Fibroblast of lung (primary cell): ENCODE results near the gene PRUNE2. TPM values are rescaled to one million over a fixed set of nuclear protein-coding genes. Genes with fewer than 3 reads are reported as not detected.
A peak's percentile ranks its signal among the peaks of the same experiment; 100 is the strongest.

Source experiments
- DNase-seq, 2 donors: peaks; one replicate each; pipeline versions ENCODE4 v3.0.0 to v3.0.0-alpha.2; 2010; ENCODE audit warnings: low read depth in 2 of 2
- H2AFZ ChIP-seq: 2 replicates; pipeline ENCODE4 v1.5.1; 2012; ENCODE audit warnings: low read length, control low read depth, inconsistent platforms
- H3K27ac ChIP-seq: 2 replicates; pipeline ENCODE4 v1.5.1; 2011; ENCODE audit warnings: low read length, control low read depth; ENCODE audit not compliant: insufficient read depth
- H3K27me3 ChIP-seq: 2 replicates; pipeline ENCODE4 v1.5.1; 2011; ENCODE audit warnings: mild to moderate bottlenecking, low read length; ENCODE audit not compliant: control insufficient read depth, insufficient read depth
- H3K36me3 ChIP-seq: 2 replicates; pipeline ENCODE4 v1.5.1; 2011; ENCODE audit warnings: low read length; ENCODE audit not compliant: control insufficient read depth, insufficient read depth
- H3K4me1 ChIP-seq: 2 replicates; pipeline ENCODE4 v1.5.1; 2011; ENCODE audit warnings: low read length; ENCODE audit not compliant: control insufficient read depth, insufficient read depth; ENCODE audit errors: extremely low read depth
- H3K4me2 ChIP-seq: 2 replicates; pipeline ENCODE4 v1.5.1; 2011; ENCODE audit warnings: low read length, control low read depth; ENCODE audit not compliant: insufficient read depth; ENCODE audit errors: extremely low read depth
- H3K4me3 ChIP-seq, 4 experiments: fragments of 200-600 bp in 1 of 4; sonication (generic) in 1 of 4; replicated peaks in 1 of 4; 2 replicates each; pipeline ENCODE4 v1.5.1; 2011 to 2016; ENCODE audit warnings: low read length in 4 of 4, low read depth in 3 of 4, mild to moderate bottlenecking in 3 of 4, control low read depth in 2 of 4, inconsistent platforms in 1 of 4, mixed read lengths in 1 of 4; ENCODE audit not compliant: insufficient read depth in 1 of 4; ENCODE audit errors: control extremely low read depth in 1 of 4
- H3K79me2 ChIP-seq: 2 replicates; pipeline ENCODE4 v1.5.1; 2012; ENCODE audit warnings: mild to moderate bottlenecking, low read length, inconsistent platforms; ENCODE audit not compliant: control insufficient read depth, insufficient read depth
- H3K9ac ChIP-seq: 2 replicates; pipeline ENCODE4 v1.5.1; 2011; ENCODE audit warnings: mild to moderate bottlenecking, low read length, control low read depth; ENCODE audit not compliant: insufficient read depth
- H3K9me3 ChIP-seq: 2 replicates; pipeline ENCODE4 v1.5.1; 2012; ENCODE audit warnings: low read depth, low read length; ENCODE audit not compliant: control insufficient read depth, insufficient read depth
- H4K20me1 ChIP-seq: 2 replicates; pipeline ENCODE4 v1.5.1; 2011; ENCODE audit warnings: low read length; ENCODE audit not compliant: control insufficient read depth, insufficient read depth; ENCODE audit errors: extremely low read depth
- EZH2 ChIP-seq: IDR thresholded peaks from 2 replicates; pipeline ENCODE4 v1.5.1; 2012; ENCODE audit warnings: low read length, control low read depth, mild to moderate bottlenecking; ENCODE audit errors: missing control alignments
- polyA plus RNA-seq, 2 donors: library from polyadenylated mRNA; depleted of rRNA in 1 of 2; stranded (reverse) in 1 of 2; unstranded in 1 of 2; fragments of >200 nt; gene quantifications; 2 replicates each; pipeline ENCODE4 v1.2.1, GENCODE V29; 2011 to 2012; ENCODE audit warnings: missing spikeins in 1 of 2
- total RNA-seq: library from RNA; depleted of rRNA; stranded (reverse); fragments of >200 nt; gene quantifications from 2 replicates; pipeline ENCODE4 v1.2.1, GENCODE V29; 2014
- TF ChIP-seq, protein P1 (sequence below), 2 donors: IDR thresholded peaks in 1 of 2; conservative IDR thresholded peaks in 1 of 2; 1 replicate in 1 of 2; 2 replicates in 1 of 2; pipeline ENCODE4 v1.5.1; 2011 to 2012; ENCODE audit warnings: low read length in 2 of 2, control low read depth in 1 of 2, inconsistent platforms in 1 of 2, low read depth in 1 of 2, mild to moderate bottlenecking in 1 of 2

The PRUNE2 gene
- total and polyA plus RNA-seq, 2 donors (not counting 1 experiment from before 2014, with no cell fraction given): 5.4 to 95.6 TPM

DNA sequence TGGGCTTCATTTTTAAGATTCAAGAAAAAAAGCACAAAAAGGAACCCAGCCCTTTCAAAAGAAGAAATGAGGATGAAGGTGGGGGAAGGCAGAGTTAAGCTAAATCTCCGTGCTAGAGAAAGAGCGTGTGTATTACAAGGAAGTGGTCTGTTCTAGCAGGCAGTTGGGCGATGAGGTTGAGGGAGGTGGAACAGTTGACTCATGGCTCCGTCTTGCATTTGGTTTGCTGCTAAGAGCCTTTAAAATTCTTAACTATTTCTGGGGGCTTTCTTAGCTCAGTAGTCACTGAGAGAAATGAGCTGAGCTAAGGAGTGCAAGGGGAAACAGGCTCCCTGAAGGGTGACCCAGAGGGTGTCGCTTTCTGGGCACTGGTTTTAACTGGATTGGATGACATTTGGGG lies 329.6 kb downstream of the PRUNE2 start:
- Histone ChIP-seq H4K20me1 (no peaks in the 10 kb centered on the region), H3K27ac (no peak overlapping the region), H3K4me3 (no peak overlapping the region), H3K4me1 (no peaks in the 10 kb centered on the region), H3K36me3 (no peaks in the 10 kb centered on the region), H3K9ac (no peak overlapping the region), H3K9me3 (no peaks in the 10 kb centered on the region), H3K4me2 (no peak overlapping the region), H2AFZ (peak overlapping the region; percentile 17), H3K27me3 (no peaks in the 10 kb centered on the region), H3K79me2 (no peaks in the 10 kb centered on the region)
- peak; percentile 70 to 99 for DNase-seq
- TF ChIP-seq, protein P1, sequence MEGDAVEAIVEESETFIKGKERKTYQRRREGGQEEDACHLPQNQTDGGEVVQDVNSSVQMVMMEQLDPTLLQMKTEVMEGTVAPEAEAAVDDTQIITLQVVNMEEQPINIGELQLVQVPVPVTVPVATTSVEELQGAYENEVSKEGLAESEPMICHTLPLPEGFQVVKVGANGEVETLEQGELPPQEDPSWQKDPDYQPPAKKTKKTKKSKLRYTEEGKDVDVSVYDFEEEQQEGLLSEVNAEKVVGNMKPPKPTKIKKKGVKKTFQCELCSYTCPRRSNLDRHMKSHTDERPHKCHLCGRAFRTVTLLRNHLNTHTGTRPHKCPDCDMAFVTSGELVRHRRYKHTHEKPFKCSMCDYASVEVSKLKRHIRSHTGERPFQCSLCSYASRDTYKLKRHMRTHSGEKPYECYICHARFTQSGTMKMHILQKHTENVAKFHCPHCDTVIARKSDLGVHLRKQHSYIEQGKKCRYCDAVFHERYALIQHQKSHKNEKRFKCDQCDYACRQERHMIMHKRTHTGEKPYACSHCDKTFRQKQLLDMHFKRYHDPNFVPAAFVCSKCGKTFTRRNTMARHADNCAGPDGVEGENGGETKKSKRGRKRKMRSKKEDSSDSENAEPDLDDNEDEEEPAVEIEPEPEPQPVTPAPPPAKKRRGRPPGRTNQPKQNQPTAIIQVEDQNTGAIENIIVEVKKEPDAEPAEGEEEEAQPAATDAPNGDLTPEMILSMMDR (conservative IDR thresholded peaks at IDR 0.05 in 1 of 2, IDR thresholded peaks at IDR 0.05 in 1 of 2; ENCODE audit: low read depth in 1 of 2, low read length in 2 of 2): no peak
- TF ChIP-seq EZH2: no peak

DNA sequence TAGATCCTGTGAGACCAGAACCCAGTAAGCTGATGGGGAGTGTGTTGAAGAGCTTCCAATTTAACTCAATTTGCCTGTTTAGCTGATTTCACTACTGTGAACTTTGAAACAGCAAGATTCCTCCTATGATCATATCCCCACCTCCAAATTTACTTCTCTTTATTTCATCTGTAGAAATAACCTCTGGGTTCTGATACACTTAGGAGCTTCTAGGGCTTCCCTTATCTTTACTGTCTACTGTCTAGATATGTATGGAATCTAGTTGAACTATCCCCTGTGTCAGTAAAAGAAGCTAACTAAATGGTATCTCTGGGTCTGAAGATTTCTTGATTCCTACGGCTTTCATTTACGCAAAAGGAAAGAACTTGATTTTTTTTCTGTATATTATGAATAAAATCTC lies 330.2 kb downstream of the PRUNE2 start:
- H2AFZ ChIP-seq: no peak overlapping the region
- H3K4me1 ChIP-seq: no peaks in the 10 kb centered on the region
- no peak for DNase-seq
- H3K4me3 ChIP-seq: no peak overlapping the region
- no peaks in the 10 kb centered on the region for H4K20me1 ChIP-seq
- no peak overlapping the region for H3K4me2 ChIP-seq
- no peaks in the 10 kb centered on the region for H3K9me3 ChIP-seq
- H3K36me3 ChIP-seq: no peaks in the 10 kb centered on the region
- H3K27ac ChIP-seq: no peak overlapping the region
- TF ChIP-seq, protein P1 (conservative IDR thresholded peaks at IDR 0.05 in 1 of 2, IDR thresholded peaks at IDR 0.05 in 1 of 2; ENCODE audit: low read depth in 1 of 2, low read length in 2 of 2): no peak
- TF ChIP-seq EZH2: no peak
- H3K79me2 ChIP-seq: no peaks in the 10 kb centered on the region
- H3K27me3 ChIP-seq: no peaks in the 10 kb centered on the region
- no peak overlapping the region for H3K9ac ChIP-seq

DNA sequence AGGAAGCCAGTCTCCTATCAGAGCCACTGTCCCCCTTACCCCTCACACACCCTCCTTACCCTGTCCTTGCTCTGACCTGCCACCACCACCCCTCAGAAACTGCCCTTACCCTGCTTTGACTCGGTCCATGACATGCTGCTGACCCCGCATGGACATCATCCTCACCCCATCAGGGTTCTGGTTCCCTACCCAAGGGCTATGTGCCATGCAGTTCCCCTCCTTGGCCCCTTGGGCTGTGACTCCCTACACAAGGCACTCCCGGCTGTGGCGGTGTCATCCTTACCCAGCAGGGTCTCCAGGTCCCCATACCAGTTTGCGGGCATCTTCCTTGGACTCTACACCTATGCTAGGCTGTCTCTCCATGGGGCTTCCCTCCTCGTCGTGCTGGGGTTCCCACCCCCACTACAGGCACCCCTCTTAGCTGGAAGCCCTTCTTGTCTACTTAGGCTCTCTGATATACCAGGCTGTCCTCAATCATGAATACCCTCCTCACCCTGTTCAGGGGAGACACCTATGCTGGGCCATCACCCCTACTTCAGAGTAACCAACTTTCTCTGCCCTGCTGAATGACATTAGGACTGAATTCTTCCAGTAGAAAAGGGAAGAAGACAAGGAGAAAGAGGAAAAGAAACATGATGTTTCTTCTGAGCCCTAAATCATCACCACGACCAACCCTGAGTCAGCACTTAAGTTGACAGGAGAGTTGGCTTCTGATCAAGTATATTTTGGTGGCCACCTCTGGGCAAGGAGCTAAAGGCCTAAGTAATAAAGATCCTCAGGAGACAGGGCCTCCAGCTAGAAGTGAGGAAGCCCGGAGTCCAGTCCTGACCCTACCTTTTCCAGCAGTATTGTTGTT lies 331.8 kb downstream of the PRUNE2 start:
- Histone ChIP-seq H3K27me3 (no peaks in the 10 kb centered on the region), H4K20me1 (no peaks in the 10 kb centered on the region), H3K27ac (no peak overlapping the region), H3K9ac (no peak overlapping the region), H3K79me2 (no peaks in the 10 kb centered on the region), H3K9me3 (no peaks in the 10 kb centered on the region), H3K4me1 (no peaks in the 10 kb centered on the region), H2AFZ (no peak overlapping the region), H3K4me2 (no peak overlapping the region), H3K4me3 (no peak overlapping the region), H3K36me3 (peaks cover 1% of the 10 kb centered on the region)
- DNase-seq: peak in 1 of 2 donors; percentile 36
- TF ChIP-seq, protein P1 (conservative IDR thresholded peaks at IDR 0.05 in 1 of 2, IDR thresholded peaks at IDR 0.05 in 1 of 2; ENCODE audit: low read depth in 1 of 2, low read length in 2 of 2): no peak
- no peak for TF ChIP-seq EZH2
